GM21619 (cell line): Measurements from ENCODE around the gene TGM3.

ENCODE experiments used
- ATAC-seq: cut with Tn5 transposase; IDR thresholded peaks from one replicate; pipeline ENCODE4 v1.9.1; 2021; ENCODE audit not compliant: unreplicated experiment

Gene TGM3

GRCh38 chr20:2283706-2284423, 11.9 kb upstream of the TGM3 start:
- no peak for ATAC-seq

- no peak for ATAC-seq
Observed at GRCh38 chr20:2285193-2285592, 10.6 kb upstream of the TGM3 start.

GRCh38 chr20:2285613-2286012, 10.2 kb upstream of the TGM3 start:
- ATAC-seq, result no peak

- ATAC-seq, result no peak
Observed at GRCh38 chr20:2287504-2287903, 8.3 kb upstream of the TGM3 start.

GRCh38 chr20:2289475-2289874, 6.3 kb upstream of the TGM3 start:
- ATAC-seq, result no peak

GRCh38 chr20:2290486-2290885, 5.3 kb upstream of the TGM3 start:
- ATAC-seq, result no peak

- ATAC-seq, result no peak
Observed at GRCh38 chr20:2292416-2293110, 3.2 kb upstream of the TGM3 start.

- no peak for ATAC-seq
Observed at GRCh38 chr20:2293486-2293885, 2.3 kb upstream of the TGM3 start.

- ATAC-seq, result no peak
Observed at GRCh38 chr20:2293971-2294370, 1.8 kb upstream of the TGM3 start.

GRCh38 chr20:2295286-2295685, 515 bp upstream of the TGM3 start:
- no peak for ATAC-seq

GRCh38 chr20:2296524-2297356, 939 bp downstream of the TGM3 start:
- ATAC-seq, result no peak

- no peak for ATAC-seq
Observed at GRCh38 chr20:2297357-2297728, 1.5 kb downstream of the TGM3 start.

GRCh38 chr20:2298116-2298515, 2.3 kb downstream of the TGM3 start:
- no peak for ATAC-seq

GRCh38 chr20:2298701-2299100, 2.9 kb downstream of the TGM3 start:
- ATAC-seq, result no peak

GRCh38 chr20:2299301-2299700, 3.5 kb downstream of the TGM3 start:
- no peak for ATAC-seq

GRCh38 chr20:2300002-2300401, 4.2 kb downstream of the TGM3 start:
- ATAC-seq, result no peak

- no peak for ATAC-seq
Observed at GRCh38 chr20:2300420-2300819, 4.6 kb downstream of the TGM3 start.

GRCh38 chr20:2301164-2301622, 5.4 kb downstream of the TGM3 start:
- ATAC-seq, result peak; percentile 95

GRCh38 chr20:2302384-2303060, 6.7 kb downstream of the TGM3 start:
- ATAC-seq, result no peak

- ATAC-seq, result no peak
Observed at GRCh38 chr20:2303673-2304072, 7.9 kb downstream of the TGM3 start.

- ATAC-seq, result no peak
Observed at GRCh38 chr20:2304180-2304579, 8.4 kb downstream of the TGM3 start.
